Esophagus squamous epithelium (tissue), 4 donors: ENCODE results near the gene TBXA2R.

ENCODE experiments used
- POLR2A ChIP-seq, 4 donors: fragments of 450-650 bp; IDR thresholded peaks; one replicate each; pipeline ENCODE4 v1.6.1; 2017; ENCODE audit warnings: antibody characterized with exemption in 4 of 4, mild to moderate bottlenecking in 4 of 4, moderate library complexity in 3 of 4
- TF ChIP-seq, protein P1 (sequence below), 6 experiments: fragments of 450-650 bp in 4 of 6; fragments of 200-600 bp in 2 of 6; sonication (generic) in 2 of 6; IDR thresholded peaks; one replicate each; pipeline ENCODE4 v1.5.1; 2016 to 2019; ENCODE audit warnings: antibody characterized with exemption in 6 of 6, mild to moderate bottlenecking in 4 of 6, moderate library complexity in 4 of 6

DNA sequence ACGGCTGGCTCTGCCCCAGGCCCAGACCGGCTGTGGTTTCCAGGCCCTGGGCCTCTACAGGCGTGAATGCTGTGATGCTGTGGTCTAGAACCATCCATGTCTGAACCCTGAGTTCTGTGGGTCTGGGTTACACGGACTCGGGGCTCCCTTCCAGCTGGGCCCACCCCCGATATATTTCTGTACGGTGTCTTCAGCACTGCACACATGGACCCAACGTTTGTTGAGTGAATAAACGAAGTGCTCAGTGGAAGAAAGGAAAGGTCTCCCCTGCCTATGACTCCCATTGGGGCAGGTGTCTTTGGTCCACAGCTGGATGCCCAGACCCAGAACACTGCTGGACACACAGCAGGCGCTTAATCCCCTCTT lies 61.0 kb downstream of the TBXA2R start:
- TF ChIP-seq, protein P1, sequence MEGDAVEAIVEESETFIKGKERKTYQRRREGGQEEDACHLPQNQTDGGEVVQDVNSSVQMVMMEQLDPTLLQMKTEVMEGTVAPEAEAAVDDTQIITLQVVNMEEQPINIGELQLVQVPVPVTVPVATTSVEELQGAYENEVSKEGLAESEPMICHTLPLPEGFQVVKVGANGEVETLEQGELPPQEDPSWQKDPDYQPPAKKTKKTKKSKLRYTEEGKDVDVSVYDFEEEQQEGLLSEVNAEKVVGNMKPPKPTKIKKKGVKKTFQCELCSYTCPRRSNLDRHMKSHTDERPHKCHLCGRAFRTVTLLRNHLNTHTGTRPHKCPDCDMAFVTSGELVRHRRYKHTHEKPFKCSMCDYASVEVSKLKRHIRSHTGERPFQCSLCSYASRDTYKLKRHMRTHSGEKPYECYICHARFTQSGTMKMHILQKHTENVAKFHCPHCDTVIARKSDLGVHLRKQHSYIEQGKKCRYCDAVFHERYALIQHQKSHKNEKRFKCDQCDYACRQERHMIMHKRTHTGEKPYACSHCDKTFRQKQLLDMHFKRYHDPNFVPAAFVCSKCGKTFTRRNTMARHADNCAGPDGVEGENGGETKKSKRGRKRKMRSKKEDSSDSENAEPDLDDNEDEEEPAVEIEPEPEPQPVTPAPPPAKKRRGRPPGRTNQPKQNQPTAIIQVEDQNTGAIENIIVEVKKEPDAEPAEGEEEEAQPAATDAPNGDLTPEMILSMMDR (IDR thresholded peaks at IDR 0.05): no peak
- TF ChIP-seq POLR2A (IDR thresholded peaks at IDR 0.05): no peak
